Neural cell (in vitro differentiated cells): ENCODE measurements around the gene CEP85. TPM values are rescaled to one million over a fixed set of nuclear protein-coding genes. Genes with fewer than 3 reads are reported as not detected.

Source experiments
- H2AFZ ChIP-seq: fragments of 200-600, 300-800 bp; sonication (generic), shearing (Covaris generic); 2 replicates; pipeline ENCODE4 v1.6.0; 2014; ENCODE audit warnings: low read depth, mild to moderate bottlenecking, antibody characterized with exemption, low read length, moderate library complexity
- H3F3A ChIP-seq: fragments of 200-600 bp; shearing (Covaris generic); 2 replicates; pipeline ENCODE4 v1.6.1; 2016; ENCODE audit warnings: mild to moderate bottlenecking, moderate library complexity, mixed read lengths, antibody characterized with exemption, low read length; ENCODE audit not compliant: insufficient read depth, poor library complexity, severe bottlenecking
- H3K27ac ChIP-seq: fragments of 200-600, 300-800 bp; sonication (generic), shearing (Covaris generic); 2 replicates; pipeline ENCODE4 v1.5.1; 2014; ENCODE audit warnings: mild to moderate bottlenecking, low read length, moderate library complexity
- H3K27me3 ChIP-seq: fragments of 300-800, 200-600 bp; sonication (generic), shearing (Covaris generic); 2 replicates; pipeline ENCODE4 v1.6.0; 2014; ENCODE audit warnings: mild to moderate bottlenecking, low read depth, low read length, moderate library complexity; ENCODE audit not compliant: insufficient read depth
- H3K36me3 ChIP-seq: fragments of 300-800, 200-600 bp; sonication (generic), shearing (Covaris generic); 2 replicates; pipeline ENCODE4 v1.5.1; 2014; ENCODE audit warnings: mild to moderate bottlenecking, antibody characterized with exemption, low read length, moderate library complexity; ENCODE audit not compliant: insufficient read depth
- H3K4me2 ChIP-seq: fragments of 300-800, 200-600 bp; sonication (generic), shearing (Covaris generic); 2 replicates; pipeline ENCODE4 v1.6.0; 2014; ENCODE audit warnings: mild to moderate bottlenecking, low read length
- H3K4me3 ChIP-seq: fragments of 300-800, 200-600 bp; sonication (generic), shearing (Covaris generic); 2 replicates; pipeline ENCODE4 v1.5.1; 2014; ENCODE audit warnings: mild to moderate bottlenecking, low read length, moderate library complexity
- H3K79me2 ChIP-seq: fragments of 200-600 bp; shearing (Covaris generic); replicated peaks from 2 replicates; pipeline ENCODE4 v1.6.0; 2014; ENCODE audit warnings: mild to moderate bottlenecking, low read length, moderate library complexity; ENCODE audit not compliant: insufficient read depth
- H3K9ac ChIP-seq: fragments of 300-800, 200-600 bp; sonication (generic), shearing (Covaris generic); 2 replicates; pipeline ENCODE4 v1.6.1; 2016; ENCODE audit warnings: mild to moderate bottlenecking, low read length, mixed read lengths
- H3K9me2 ChIP-seq: fragments of 200-600 bp; shearing (Covaris generic); 2 replicates; pipeline ENCODE4 v1.6.1; 2016; ENCODE audit warnings: mild to moderate bottlenecking, low read length, mixed read lengths; ENCODE audit not compliant: insufficient read depth
- H3K9me3 ChIP-seq: fragments of 200-600, 300-800 bp; sonication (generic), shearing (Covaris generic); 2 replicates; pipeline ENCODE4 v1.6.1; 2016; ENCODE audit warnings: mild to moderate bottlenecking, mixed run types, low read length, moderate library complexity, mixed read lengths
- H4K20me1 ChIP-seq: fragments of 200-600 bp; shearing (Covaris generic); 2 replicates; pipeline ENCODE4 v1.6.1; 2016; ENCODE audit warnings: mild to moderate bottlenecking, mixed run types; ENCODE audit not compliant: insufficient read depth
- EP300 ChIP-seq: fragments of 450-650 bp; conservative IDR thresholded peaks from 2 replicates; pipeline ENCODE4 v1.6.1; 2014; ENCODE audit warnings: antibody characterized with exemption, mild to moderate bottlenecking, moderate library complexity; ENCODE audit not compliant: poor library complexity, severe bottlenecking
- EZH2 ChIP-seq: fragments of 200-600, 300-800 bp; shearing (Covaris generic), sonication (generic); IDR thresholded peaks from 2 replicates; pipeline ENCODE4 v1.6.1; 2014; ENCODE audit warnings: antibody characterized with exemption, low read length, borderline replicate concordance, mild to moderate bottlenecking; ENCODE audit not compliant: insufficient read depth, poor library complexity, severe bottlenecking
- MXI1 ChIP-seq: fragments of 450-650 bp; conservative IDR thresholded peaks from 2 replicates; pipeline ENCODE4 v1.6.1; 2014; ENCODE audit warnings: antibody characterized with exemption, mild to moderate bottlenecking; ENCODE audit not compliant: poor library complexity, severe bottlenecking
- POLR2AphosphoS5 ChIP-seq: IDR thresholded peaks from 2 replicates; pipeline ENCODE4 v1.6.1; 2012
- RAD21 ChIP-seq: fragments of 450-650 bp; conservative IDR thresholded peaks from 2 replicates; pipeline ENCODE4 v1.6.1; 2014; ENCODE audit warnings: antibody characterized with exemption, mild to moderate bottlenecking, moderate library complexity
- SMC3 ChIP-seq: fragments of 450-650 bp; conservative IDR thresholded peaks from 2 replicates; pipeline ENCODE4 v1.6.1; 2014; ENCODE audit warnings: antibody characterized with exemption, mild to moderate bottlenecking, moderate library complexity; ENCODE audit not compliant: poor library complexity
- TAF1 ChIP-seq: IDR thresholded peaks from 2 replicates; pipeline ENCODE4 v1.6.1; 2012; ENCODE audit warnings: low read depth
- polyA plus RNA-seq: library from polyadenylated mRNA; depleted of rRNA; stranded (reverse); fragments of >200 nt; gene quantifications from 2 replicates; pipeline ENCODE4 v1.2.3, GENCODE V29; 2014
- TF ChIP-seq, protein P1 (sequence below): fragments of 450-650 bp; IDR thresholded peaks from 2 replicates; pipeline ENCODE4 v1.5.1; 2014; ENCODE audit warnings: antibody characterized with exemption, mild to moderate bottlenecking, moderate library complexity; ENCODE audit not compliant: poor library complexity, severe bottlenecking
- TF ChIP-seq, protein P2 (sequence below): IDR thresholded peaks from 2 replicates; pipeline ENCODE4 v1.6.1; 2012; ENCODE audit warnings: borderline replicate concordance

Gene CEP85
- polyA plus RNA-seq, 1 donor from 2014 or later: 20.5 TPM

DNA sequence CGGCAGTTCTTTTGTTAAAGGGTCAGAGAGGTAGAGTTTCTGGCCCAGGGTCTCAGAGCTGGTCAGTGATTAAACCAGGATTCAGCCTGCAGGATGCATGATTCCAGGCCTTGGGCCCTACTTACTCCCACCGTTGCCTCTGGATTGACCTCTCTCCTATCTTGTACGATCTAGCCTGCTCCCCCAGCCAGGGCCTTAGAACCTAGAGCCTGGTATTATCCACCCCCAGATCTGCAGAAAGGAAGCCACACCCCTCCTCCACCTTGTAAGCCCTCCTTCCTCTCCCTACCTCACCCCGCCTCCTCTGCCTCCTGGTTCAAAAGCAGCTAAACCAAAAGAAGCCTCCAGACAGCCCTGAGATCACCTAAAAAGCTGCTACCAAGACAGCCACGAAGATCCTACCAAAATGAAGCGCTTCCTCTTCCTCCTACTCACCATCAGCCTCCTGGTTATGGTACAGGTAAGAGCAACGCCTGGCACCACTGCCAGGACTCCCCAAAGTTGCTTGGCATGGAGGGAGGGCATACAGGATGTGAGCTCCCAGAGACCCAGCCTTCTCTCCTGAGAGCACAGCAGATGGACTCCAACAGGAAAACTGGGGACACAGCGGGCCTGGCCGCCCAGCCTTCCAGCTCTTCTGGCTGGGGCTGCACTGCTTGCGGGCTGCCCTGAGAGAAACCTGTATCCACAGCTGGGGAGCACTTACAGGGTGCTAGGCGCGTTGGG is 83.8 kb downstream of the CEP85 start, which contains the start of gene CD52:
Gene CD52, plus strand, starts transcription at position 347 of the 726 bp plus-strand sequence. Its CDS starts 60 bp downstream, at position 407.
- H3K9ac ChIP-seq: no peak within 1 kb of the TSS
- H3K4me2 ChIP-seq: no peak within 1 kb of the TSS
- no peak within 1 kb of the TSS for H2AFZ ChIP-seq
- no peaks in the 10 kb centered on the region for H3K9me2 ChIP-seq
- H4K20me1 ChIP-seq: no peaks in the 10 kb centered on the region
- no peak within 1 kb of the TSS for H3K27ac ChIP-seq
- no peaks in the 10 kb centered on the region for H3K9me3 ChIP-seq
- H3K79me2 ChIP-seq: no peaks in the 10 kb centered on the region
- no peaks in the 10 kb centered on the region for H3K36me3 ChIP-seq
- no peak within 1 kb of the TSS for H3K4me3 ChIP-seq
- H3F3A ChIP-seq: no peaks in the 10 kb centered on the region
- no peaks in the 10 kb centered on the region for H3K27me3 ChIP-seq
- no peak for TF ChIP-seq MXI1
- no peak for TF ChIP-seq POLR2AphosphoS5
- no peak for TF ChIP-seq TAF1
- no peak for TF ChIP-seq RAD21
- TF ChIP-seq EZH2: no peak
- TF ChIP-seq, protein P1, sequence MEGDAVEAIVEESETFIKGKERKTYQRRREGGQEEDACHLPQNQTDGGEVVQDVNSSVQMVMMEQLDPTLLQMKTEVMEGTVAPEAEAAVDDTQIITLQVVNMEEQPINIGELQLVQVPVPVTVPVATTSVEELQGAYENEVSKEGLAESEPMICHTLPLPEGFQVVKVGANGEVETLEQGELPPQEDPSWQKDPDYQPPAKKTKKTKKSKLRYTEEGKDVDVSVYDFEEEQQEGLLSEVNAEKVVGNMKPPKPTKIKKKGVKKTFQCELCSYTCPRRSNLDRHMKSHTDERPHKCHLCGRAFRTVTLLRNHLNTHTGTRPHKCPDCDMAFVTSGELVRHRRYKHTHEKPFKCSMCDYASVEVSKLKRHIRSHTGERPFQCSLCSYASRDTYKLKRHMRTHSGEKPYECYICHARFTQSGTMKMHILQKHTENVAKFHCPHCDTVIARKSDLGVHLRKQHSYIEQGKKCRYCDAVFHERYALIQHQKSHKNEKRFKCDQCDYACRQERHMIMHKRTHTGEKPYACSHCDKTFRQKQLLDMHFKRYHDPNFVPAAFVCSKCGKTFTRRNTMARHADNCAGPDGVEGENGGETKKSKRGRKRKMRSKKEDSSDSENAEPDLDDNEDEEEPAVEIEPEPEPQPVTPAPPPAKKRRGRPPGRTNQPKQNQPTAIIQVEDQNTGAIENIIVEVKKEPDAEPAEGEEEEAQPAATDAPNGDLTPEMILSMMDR: no peak
- no peak for TF ChIP-seq SMC3
- TF ChIP-seq, protein P2, sequence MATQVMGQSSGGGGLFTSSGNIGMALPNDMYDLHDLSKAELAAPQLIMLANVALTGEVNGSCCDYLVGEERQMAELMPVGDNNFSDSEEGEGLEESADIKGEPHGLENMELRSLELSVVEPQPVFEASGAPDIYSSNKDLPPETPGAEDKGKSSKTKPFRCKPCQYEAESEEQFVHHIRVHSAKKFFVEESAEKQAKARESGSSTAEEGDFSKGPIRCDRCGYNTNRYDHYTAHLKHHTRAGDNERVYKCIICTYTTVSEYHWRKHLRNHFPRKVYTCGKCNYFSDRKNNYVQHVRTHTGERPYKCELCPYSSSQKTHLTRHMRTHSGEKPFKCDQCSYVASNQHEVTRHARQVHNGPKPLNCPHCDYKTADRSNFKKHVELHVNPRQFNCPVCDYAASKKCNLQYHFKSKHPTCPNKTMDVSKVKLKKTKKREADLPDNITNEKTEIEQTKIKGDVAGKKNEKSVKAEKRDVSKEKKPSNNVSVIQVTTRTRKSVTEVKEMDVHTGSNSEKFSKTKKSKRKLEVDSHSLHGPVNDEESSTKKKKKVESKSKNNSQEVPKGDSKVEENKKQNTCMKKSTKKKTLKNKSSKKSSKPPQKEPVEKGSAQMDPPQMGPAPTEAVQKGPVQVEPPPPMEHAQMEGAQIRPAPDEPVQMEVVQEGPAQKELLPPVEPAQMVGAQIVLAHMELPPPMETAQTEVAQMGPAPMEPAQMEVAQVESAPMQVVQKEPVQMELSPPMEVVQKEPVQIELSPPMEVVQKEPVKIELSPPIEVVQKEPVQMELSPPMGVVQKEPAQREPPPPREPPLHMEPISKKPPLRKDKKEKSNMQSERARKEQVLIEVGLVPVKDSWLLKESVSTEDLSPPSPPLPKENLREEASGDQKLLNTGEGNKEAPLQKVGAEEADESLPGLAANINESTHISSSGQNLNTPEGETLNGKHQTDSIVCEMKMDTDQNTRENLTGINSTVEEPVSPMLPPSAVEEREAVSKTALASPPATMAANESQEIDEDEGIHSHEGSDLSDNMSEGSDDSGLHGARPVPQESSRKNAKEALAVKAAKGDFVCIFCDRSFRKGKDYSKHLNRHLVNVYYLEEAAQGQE: no peak

DNA sequence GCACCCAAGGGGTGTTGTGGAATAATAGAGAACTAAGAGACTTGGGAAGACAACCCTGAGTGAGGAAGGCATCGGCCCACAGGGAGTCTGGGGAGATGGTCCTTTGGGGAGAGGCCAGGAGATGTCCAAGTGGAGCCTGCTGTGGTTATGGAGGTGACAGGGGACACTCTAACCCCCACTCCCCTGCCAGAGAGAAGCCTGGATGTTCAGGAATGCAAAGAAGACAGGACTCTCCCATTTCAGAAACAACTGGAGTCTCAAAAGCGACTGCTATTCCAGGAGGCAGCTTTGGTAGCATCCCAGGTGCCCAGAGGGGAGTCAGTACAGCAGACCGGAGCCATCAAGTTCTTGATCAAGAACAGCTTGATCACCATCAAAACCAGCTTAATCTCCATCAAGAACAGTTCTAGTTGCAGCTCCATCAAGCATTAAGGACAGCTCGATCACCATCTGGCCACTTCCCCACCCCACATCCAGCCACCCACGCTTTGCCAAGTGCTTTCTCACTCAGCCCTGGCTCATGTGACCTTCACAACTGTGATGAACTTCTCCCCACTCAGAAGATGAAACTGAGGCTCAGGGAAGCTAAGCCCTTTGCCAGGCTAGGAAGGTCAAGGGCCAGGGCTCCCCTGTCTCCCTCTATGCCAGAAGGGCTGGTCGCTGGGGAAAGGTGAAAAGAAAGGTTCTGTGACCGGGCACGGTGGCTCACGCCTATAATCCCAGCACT is 84.5 kb downstream of the CEP85 start:
- Histone ChIP-seq H3F3A (no peaks in the 10 kb centered on the region), H4K20me1 (no peaks in the 10 kb centered on the region), H3K9me2 (no peaks in the 10 kb centered on the region), H3K4me3 (no peak overlapping the region), H3K79me2 (no peaks in the 10 kb centered on the region), H3K27ac (no peak overlapping the region), H2AFZ (no peak overlapping the region), H3K9me3 (no peaks in the 10 kb centered on the region), H3K9ac (no peak overlapping the region), H3K4me2 (no peak overlapping the region), H3K36me3 (no peaks in the 10 kb centered on the region), H3K27me3 (no peaks in the 10 kb centered on the region)
- TF ChIP-seq, protein P1: no peak
- no peak for TF ChIP-seq MXI1
- TF ChIP-seq, protein P2: no peak
- no peak for TF ChIP-seq SMC3
- TF ChIP-seq RAD21: no peak
- no peak for TF ChIP-seq POLR2AphosphoS5
- no peak for TF ChIP-seq EP300
- no peak for TF ChIP-seq EZH2
- no peak for TF ChIP-seq TAF1
